ENCODE results near the gene ASF1B.
"Not testable (repeated sequence)": the region's sequence is repeated elsewhere in the genome, so short reads cannot be mapped to it uniquely, and the experiment has no call there.

The ASF1B gene

DNA sequence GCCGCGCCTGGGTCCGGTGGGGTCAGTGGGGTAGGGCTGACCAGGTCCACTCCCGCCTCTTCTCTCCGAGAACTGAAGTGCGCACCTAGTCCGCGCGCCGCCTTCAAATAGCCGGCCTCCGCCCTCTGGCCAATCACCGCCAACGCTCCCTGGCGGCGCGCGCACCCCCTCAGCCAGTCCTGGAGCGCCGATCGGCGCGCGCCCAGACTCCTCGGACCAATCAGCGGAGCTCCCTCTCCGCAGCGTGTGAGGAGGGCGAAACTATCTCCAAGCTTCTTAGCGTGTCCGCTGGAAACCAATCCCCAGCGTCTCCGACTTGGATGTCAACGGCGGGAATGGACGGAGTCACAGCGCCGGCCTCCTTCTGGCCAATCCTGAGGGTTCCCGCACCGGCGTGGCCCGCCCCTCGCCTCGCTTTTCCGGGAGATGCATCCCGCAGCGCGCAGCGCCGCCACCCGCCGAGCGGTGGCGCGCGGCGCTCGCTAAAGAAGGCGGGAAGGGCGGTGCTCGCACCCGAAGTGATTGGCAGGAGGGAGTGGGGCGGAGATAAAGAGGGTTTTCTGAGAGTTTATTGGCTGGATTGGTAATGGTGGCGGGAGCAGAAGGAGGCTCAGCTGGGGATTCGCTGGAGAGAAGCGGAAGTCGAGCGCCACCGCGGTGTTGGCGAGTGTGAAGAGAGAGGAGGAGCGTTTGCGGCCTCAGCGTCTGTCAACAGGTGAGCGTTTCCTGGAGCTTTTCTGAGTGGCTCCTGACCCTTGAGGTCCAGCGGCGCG lies at the start of gene ASF1B:
Gene ASF1B (minus strand): TSS at position 81 of the 773 bp plus-strand sequence. CDS start 133 bp downstream, outside the sequence.
- Histone ChIP-seq H3K36me3 (ENCODE audit: insufficient read depth, low read length) (no peaks in the 10 kb centered on the region), H3K27ac (ENCODE audit: low read depth, low read length) (peak within 1 kb of the TSS; percentile 84), H2AFZ (ENCODE audit: low read length, unreplicated experiment) (peak within 1 kb of the TSS; percentile 80), H3K27me3 (ENCODE audit: insufficient read depth, low read length) (no peaks in the 10 kb centered on the region), H3K4me3 (ENCODE audit: low read depth, low read length) (peak within 1 kb of the TSS; percentile 92), H3K4me1 (ENCODE audit: control insufficient read depth, insufficient read depth, low read length, unreplicated experiment) (peaks cover 19% of the 10 kb centered on the region), H3K79me2 (ENCODE audit: control insufficient read depth, insufficient read depth, low read length, unreplicated experiment) (peaks cover 17% of the 10 kb centered on the region)

DNA sequence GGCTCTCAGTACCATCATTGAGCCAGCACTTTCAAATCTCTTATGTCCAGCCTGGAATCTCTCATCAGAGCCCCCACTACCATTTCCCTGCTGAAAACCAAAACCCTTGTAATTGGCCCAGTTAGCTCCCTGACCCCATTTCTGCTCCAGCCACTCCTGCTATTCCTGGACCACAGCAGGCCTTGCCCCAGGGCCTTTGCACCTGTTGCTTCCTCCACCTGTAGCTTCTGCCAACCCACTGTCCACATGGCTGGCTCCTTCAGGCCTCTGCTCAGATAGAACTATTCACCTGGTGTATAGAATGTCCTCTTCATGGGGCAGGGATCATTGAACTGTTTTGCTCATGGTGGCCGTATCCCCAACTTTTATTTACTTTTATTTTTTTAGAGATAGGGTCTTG lies 49.3 kb upstream of the ASF1B start:
- not testable (repeated sequence) for H3K4me3 ChIP-seq (ENCODE audit: low read depth, low read length); H3K27ac ChIP-seq (ENCODE audit: low read depth, low read length); H3K4me1 ChIP-seq (ENCODE audit: control insufficient read depth, insufficient read depth, low read length, unreplicated experiment); H2AFZ ChIP-seq (ENCODE audit: low read length, unreplicated experiment); H3K79me2 ChIP-seq (ENCODE audit: control insufficient read depth, insufficient read depth, low read length, unreplicated experiment); H3K27me3 ChIP-seq (ENCODE audit: insufficient read depth, low read length); H3K36me3 ChIP-seq (ENCODE audit: insufficient read depth, low read length)

DNA sequence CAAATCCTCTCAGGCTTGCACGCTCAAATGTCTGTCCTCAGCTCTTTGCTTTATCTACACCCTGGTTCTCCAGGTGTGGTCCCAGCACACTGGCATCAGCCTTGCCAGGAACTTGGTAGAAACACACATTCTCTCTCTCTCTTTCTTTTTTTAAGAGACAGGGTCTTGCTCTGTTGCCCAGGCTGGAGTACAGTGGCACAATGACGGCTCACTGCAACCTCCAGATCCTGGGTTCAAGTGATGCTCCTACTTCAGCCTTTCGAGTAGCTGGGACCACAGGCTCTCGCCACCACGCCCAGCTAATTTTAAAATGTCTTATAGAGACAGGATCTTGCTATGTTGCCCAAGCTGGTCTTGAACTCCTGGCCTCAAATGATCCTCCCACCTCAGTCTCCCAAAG lies 48.8 kb upstream of the ASF1B start:
- Histone ChIP-seq H3K27ac (ENCODE audit: low read depth, low read length) (no peak overlapping the region), H3K4me1 (ENCODE audit: control insufficient read depth, insufficient read depth, low read length, unreplicated experiment) (no peaks in the 10 kb centered on the region), H3K79me2 (ENCODE audit: control insufficient read depth, insufficient read depth, low read length, unreplicated experiment) (no peaks in the 10 kb centered on the region), H3K36me3 (ENCODE audit: insufficient read depth, low read length) (no peaks in the 10 kb centered on the region), H3K4me3 (ENCODE audit: low read depth, low read length) (no peak overlapping the region), H2AFZ (ENCODE audit: low read length, unreplicated experiment) (no peak overlapping the region), H3K27me3 (ENCODE audit: insufficient read depth, low read length) (no peaks in the 10 kb centered on the region)

DNA sequence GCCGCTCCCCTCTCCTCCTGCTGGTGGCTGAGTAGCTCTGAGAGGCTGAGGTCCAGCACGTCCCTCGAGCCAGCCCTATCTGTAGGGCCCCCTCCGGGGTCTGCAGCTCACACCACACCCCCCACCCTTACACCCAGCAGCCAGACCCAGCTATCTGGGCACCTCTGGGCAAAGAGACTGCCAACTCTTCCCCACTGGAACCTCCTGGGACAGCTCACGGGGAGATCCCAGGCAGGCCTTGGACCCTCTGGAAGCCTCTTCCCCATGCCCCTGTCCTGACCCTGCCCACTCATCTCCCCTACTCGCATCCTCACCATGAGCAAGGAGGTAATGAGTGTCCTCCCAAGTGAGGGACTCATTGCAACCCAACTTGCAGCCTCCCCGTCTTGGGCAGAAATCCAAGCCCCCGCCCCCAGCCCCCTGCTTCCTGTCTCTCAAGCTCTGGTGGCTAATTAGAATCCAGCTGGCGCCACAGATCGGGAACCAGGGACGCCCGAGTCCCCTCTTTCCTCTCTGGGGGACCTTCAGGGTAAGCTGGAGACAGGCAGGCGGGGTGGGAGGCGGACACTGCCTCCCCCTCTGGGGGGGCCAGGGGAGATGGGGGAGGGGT lies 47.5 kb upstream of the ASF1B start:
- Histone ChIP-seq H3K4me3 (ENCODE audit: low read depth, low read length) (no peak overlapping the region), H2AFZ (ENCODE audit: low read length, unreplicated experiment) (no peak overlapping the region), H3K27ac (ENCODE audit: low read depth, low read length) (no peak overlapping the region), H3K4me1 (ENCODE audit: control insufficient read depth, insufficient read depth, low read length, unreplicated experiment) (no peaks in the 10 kb centered on the region), H3K36me3 (ENCODE audit: insufficient read depth, low read length) (no peaks in the 10 kb centered on the region), H3K27me3 (ENCODE audit: insufficient read depth, low read length) (no peaks in the 10 kb centered on the region), H3K79me2 (ENCODE audit: control insufficient read depth, insufficient read depth, low read length, unreplicated experiment) (no peaks in the 10 kb centered on the region)

DNA sequence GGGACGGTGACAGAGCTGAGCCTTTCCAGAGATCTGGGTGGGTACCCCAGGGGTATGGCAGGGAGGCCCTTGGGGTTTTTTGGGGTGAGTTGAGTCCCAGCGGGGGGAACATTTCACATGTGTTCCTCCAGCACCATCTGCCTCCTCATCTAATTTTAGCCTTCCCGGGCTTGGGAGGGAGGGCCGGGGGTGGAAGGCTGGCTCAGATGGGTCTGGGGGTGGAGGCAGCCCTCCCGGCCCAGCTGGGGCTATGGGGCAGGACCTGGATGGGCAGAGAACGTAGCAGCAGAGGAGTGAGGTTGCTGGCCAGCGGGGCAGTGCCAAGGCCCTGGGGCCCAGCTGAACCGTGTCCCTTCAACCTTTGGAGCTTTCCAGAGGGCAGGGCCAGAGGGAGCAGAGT lies 46.1 kb upstream of the ASF1B start:
- Histone ChIP-seq H3K27me3 (ENCODE audit: insufficient read depth, low read length) (no peaks in the 10 kb centered on the region), H2AFZ (ENCODE audit: low read length, unreplicated experiment) (no peak overlapping the region), H3K27ac (ENCODE audit: low read depth, low read length) (no peak overlapping the region), H3K4me1 (ENCODE audit: control insufficient read depth, insufficient read depth, low read length, unreplicated experiment) (no peaks in the 10 kb centered on the region), H3K79me2 (ENCODE audit: control insufficient read depth, insufficient read depth, low read length, unreplicated experiment) (no peaks in the 10 kb centered on the region), H3K4me3 (ENCODE audit: low read depth, low read length) (no peak overlapping the region), H3K36me3 (ENCODE audit: insufficient read depth, low read length) (no peaks in the 10 kb centered on the region)

DNA sequence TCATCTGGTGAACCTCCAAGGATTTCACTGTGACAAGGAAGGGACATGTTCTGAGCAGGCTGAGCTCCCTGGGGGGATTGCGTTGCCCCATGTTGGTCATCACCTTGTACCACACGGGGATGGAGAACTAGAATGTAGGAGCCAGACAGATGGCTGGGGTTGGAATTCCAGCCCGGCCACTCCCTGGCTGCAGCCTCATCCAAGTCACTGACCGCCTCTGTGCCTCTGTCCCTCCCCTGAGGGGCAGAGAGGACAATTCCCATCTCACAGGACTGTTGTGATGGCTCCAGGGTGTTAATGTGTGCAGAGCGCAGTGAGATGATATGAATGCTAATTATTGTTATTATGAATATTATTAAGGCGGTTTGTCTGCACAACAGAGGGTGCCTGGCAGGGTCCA lies 45.5 kb upstream of the ASF1B start:
- Histone ChIP-seq H3K79me2 (ENCODE audit: control insufficient read depth, insufficient read depth, low read length, unreplicated experiment) (no peaks in the 10 kb centered on the region), H3K27ac (ENCODE audit: low read depth, low read length) (no peak overlapping the region), H3K27me3 (ENCODE audit: insufficient read depth, low read length) (no peaks in the 10 kb centered on the region), H3K4me3 (ENCODE audit: low read depth, low read length) (no peak overlapping the region), H3K36me3 (ENCODE audit: insufficient read depth, low read length) (no peaks in the 10 kb centered on the region), H3K4me1 (ENCODE audit: control insufficient read depth, insufficient read depth, low read length, unreplicated experiment) (no peaks in the 10 kb centered on the region), H2AFZ (ENCODE audit: low read length, unreplicated experiment) (no peak overlapping the region)

DNA sequence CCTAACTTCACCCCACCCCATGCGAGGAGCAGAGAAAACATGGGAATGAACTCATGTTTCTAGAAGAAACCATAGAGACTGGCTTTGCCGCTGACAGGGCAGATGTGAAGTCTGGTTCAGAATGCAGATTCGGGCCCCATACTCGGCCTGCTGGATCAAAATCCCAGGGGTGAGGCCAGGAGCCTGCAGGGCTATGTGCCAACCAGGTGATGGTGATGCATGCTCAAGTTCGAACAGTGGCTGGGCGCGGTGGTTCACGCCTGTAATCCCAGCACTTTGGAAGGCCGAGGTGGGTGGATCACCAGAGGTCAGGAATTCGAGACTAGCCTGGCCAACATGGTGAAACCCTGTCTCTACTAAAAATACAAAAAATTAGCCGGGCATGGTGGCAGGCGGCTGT lies 44.8 kb upstream of the ASF1B start:
- not testable (repeated sequence) for H3K27me3 ChIP-seq (ENCODE audit: insufficient read depth, low read length)

DNA sequence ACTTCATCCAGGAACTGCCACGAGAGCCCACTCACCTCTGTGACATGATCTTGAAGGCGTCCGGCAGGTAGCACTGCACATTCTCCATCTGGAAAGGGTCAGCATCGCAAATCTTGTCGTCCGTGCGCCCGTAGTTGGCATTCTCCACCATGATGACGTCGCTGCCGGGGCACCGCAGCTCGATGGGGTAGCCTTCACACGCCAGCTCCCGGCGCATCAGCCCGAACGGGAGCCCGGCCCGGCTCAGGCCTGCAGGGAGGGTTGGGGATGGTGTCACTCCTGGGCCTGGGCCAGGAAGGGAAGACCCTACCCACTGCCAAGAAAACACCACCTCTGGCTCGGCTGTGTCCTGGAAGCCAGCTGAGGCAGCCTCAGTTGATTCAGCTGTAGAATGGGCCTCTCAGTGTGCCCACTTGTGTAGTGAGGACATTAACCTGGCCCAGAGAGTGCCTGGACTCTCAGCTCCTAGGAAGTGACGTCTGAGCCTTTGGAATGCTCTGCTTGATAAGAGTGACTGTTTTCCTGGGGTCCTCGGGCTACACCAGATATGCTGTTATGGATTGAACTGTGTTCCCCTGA lies 41.2 kb upstream of the ASF1B start:
- Histone ChIP-seq H3K79me2 (ENCODE audit: control insufficient read depth, insufficient read depth, low read length, unreplicated experiment) (no peaks in the 10 kb centered on the region), H3K27ac (ENCODE audit: low read depth, low read length) (no peak overlapping the region), H2AFZ (ENCODE audit: low read length, unreplicated experiment) (no peak overlapping the region), H3K27me3 (ENCODE audit: insufficient read depth, low read length) (no peaks in the 10 kb centered on the region), H3K4me1 (ENCODE audit: control insufficient read depth, insufficient read depth, low read length, unreplicated experiment) (no peaks in the 10 kb centered on the region), H3K36me3 (ENCODE audit: insufficient read depth, low read length) (no peaks in the 10 kb centered on the region), H3K4me3 (ENCODE audit: low read depth, low read length) (no peak overlapping the region)

More for the DNA sequence above, 44.8 kb upstream of the ASF1B start:
- H3K4me1 ChIP-seq (ENCODE audit: control insufficient read depth, insufficient read depth, low read length, unreplicated experiment); H2AFZ ChIP-seq (ENCODE audit: low read length, unreplicated experiment); H3K79me2 ChIP-seq (ENCODE audit: control insufficient read depth, insufficient read depth, low read length, unreplicated experiment); H3K4me3 ChIP-seq (ENCODE audit: low read depth, low read length); H3K27ac ChIP-seq (ENCODE audit: low read depth, low read length); H3K36me3 ChIP-seq (ENCODE audit: insufficient read depth, low read length): not testable (repeated sequence)

DNA sequence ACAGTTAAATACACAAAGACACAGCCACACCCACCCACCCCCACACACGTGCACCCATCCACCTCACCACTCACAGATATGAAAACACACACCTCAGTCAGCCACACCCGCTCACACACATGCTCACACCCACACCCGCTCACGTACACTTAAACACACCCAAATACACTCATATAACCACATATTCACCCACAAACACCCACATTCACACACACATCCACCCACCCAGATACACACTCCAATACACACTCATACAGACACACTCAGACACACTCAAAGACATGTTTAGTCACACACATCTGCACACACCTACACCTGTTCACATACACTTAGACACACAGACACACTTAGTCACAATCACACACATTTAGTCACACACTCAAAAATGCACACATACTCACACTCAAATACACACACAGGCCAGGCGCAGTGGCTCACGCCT lies 39.0 kb upstream of the ASF1B start:
- no peaks in the 10 kb centered on the region for H3K79me2 ChIP-seq (ENCODE audit: control insufficient read depth, insufficient read depth, low read length, unreplicated experiment)
- H3K27ac ChIP-seq (ENCODE audit: low read depth, low read length) = no peak overlapping the region
- no peaks in the 10 kb centered on the region for H3K27me3 ChIP-seq (ENCODE audit: insufficient read depth, low read length)
- H3K4me3 ChIP-seq (ENCODE audit: low read depth, low read length) = no peak overlapping the region
- H2AFZ ChIP-seq (ENCODE audit: low read length, unreplicated experiment) = no peak overlapping the region
- no peaks in the 10 kb centered on the region for H3K36me3 ChIP-seq (ENCODE audit: insufficient read depth, low read length)
- H3K4me1 ChIP-seq (ENCODE audit: control insufficient read depth, insufficient read depth, low read length, unreplicated experiment) = no peaks in the 10 kb centered on the region

DNA sequence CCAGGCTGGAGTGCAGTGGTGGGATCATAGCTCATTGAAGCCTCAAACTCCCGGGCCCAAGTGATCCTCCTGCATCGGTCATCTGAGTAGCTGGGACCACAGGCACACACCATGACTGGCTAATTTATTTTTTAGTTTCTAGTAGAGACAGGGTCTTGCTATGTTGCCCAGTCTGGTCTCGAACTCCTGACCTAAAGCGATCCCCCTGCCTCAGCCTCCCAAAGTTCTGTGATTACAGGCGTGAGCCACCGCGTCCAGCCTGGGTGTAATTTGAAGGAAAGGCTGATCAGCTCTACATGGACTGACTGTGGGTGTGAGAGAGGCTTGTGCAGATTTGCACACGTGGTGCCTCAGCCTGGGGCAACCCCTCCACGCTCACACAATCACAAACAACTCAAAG lies 38.5 kb upstream of the ASF1B start:
- Histone ChIP-seq H3K4me1 (ENCODE audit: control insufficient read depth, insufficient read depth, low read length, unreplicated experiment) (no peaks in the 10 kb centered on the region), H3K27ac (ENCODE audit: low read depth, low read length) (no peak overlapping the region), H3K27me3 (ENCODE audit: insufficient read depth, low read length) (no peaks in the 10 kb centered on the region), H3K4me3 (ENCODE audit: low read depth, low read length) (no peak overlapping the region), H3K36me3 (ENCODE audit: insufficient read depth, low read length) (no peaks in the 10 kb centered on the region), H2AFZ (ENCODE audit: low read length, unreplicated experiment) (no peak overlapping the region), H3K79me2 (ENCODE audit: control insufficient read depth, insufficient read depth, low read length, unreplicated experiment) (no peaks in the 10 kb centered on the region)

DNA sequence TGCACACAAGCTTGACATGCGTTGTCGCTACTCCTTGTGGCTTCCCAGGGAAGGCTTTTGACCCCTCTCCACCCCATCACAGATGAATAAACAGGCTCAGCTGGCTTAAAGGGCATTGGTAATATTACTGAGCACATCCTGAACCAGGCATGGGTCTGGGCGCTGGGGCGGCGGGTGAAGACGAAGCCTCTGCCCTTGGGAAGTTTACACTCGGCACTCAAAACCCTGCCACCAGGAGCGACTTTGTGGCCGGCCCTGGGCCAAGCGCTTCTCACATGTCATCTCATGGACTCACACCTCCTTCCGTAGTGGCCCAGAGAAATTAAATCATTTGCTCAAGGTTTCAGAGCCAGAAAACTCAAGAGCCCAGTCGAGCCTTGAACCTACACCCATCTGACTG lies 32.6 kb upstream of the ASF1B start:
- Histone ChIP-seq H3K79me2 (ENCODE audit: control insufficient read depth, insufficient read depth, low read length, unreplicated experiment) (no peaks in the 10 kb centered on the region), H3K4me1 (ENCODE audit: control insufficient read depth, insufficient read depth, low read length, unreplicated experiment) (no peaks in the 10 kb centered on the region), H3K4me3 (ENCODE audit: low read depth, low read length) (no peak overlapping the region), H3K27ac (ENCODE audit: low read depth, low read length) (no peak overlapping the region), H3K27me3 (ENCODE audit: insufficient read depth, low read length) (no peaks in the 10 kb centered on the region), H2AFZ (ENCODE audit: low read length, unreplicated experiment) (no peak overlapping the region), H3K36me3 (ENCODE audit: insufficient read depth, low read length) (no peaks in the 10 kb centered on the region)

All from ACC112 (cell line).